A673 (cell line): ENCODE measurements around the gene RUSF1. TPM values are rescaled to one million over a fixed set of nuclear protein-coding genes. Genes with fewer than 3 reads are reported as not detected.

Source experiments
- BruUV-seq: library from RNA; stranded (reverse); fragments of 400-500 nt; replicated peaks from 2 replicates; lab custom pipeline; 2021; lab: Mats Ljungman, UMichigan
- CTCF ChIA-PET: fragments of 300-600 bp; sonication (Branson Sonifier 250); formaldehyde crosslinking; loops from one replicate; lab custom pipeline; 2022; ENCODE audit warnings: antibody characterized with exemption; lab: Charles Lee
- POLR2A ChIA-PET: fragments of 300-600 bp; sonication (Branson Sonifier 250); formaldehyde crosslinking; loops from one replicate; lab custom pipeline; 2022; ENCODE audit warnings: antibody characterized with exemption; ENCODE audit not compliant: low non-redundant PET; lab: Charles Lee
- DNase-seq: peaks from one replicate; pipeline ENCODE4 v3.0.0-alpha.2; 2015; ENCODE audit warnings: low spot score
- H3K27ac ChIP-seq: fragments of 200-600 bp; sonication (generic); 2 replicates; pipeline ENCODE4 v1.5.1; 2016; ENCODE audit warnings: mixed run types, low read depth, mild to moderate bottlenecking, mixed read lengths, antibody characterized with exemption, low read length; ENCODE audit not compliant: poor library complexity, severe bottlenecking
- H3K27me3 ChIP-seq: fragments of 200-600 bp; sonication (generic); replicated peaks from 2 replicates; pipeline ENCODE4 v1.6.1; 2017; ENCODE audit warnings: mixed run types, low read depth, mild to moderate bottlenecking, mixed read lengths, antibody characterized with exemption, low read length; ENCODE audit not compliant: insufficient read depth, poor library complexity
- H3K36me3 ChIP-seq: fragments of 200-600 bp; sonication (generic); 2 replicates; pipeline ENCODE4 v1.6.1; 2016; ENCODE audit warnings: mixed run types, mild to moderate bottlenecking, mixed read lengths, antibody characterized with exemption, low read length; ENCODE audit not compliant: insufficient read depth, poor library complexity, severe bottlenecking
- H3K4me1 ChIP-seq: fragments of 200-600 bp; sonication (generic); 2 replicates; pipeline ENCODE4 v1.6.1; 2017; ENCODE audit warnings: mixed run types, mild to moderate bottlenecking, mixed read lengths, antibody characterized with exemption, low read length; ENCODE audit not compliant: insufficient read depth, poor library complexity, severe bottlenecking
- H3K4me3 ChIP-seq: fragments of 200-600 bp; sonication (generic); 2 replicates; pipeline ENCODE4 v1.5.1; 2016; ENCODE audit warnings: low read depth, mixed run types, mild to moderate bottlenecking, mixed read lengths, low read length; ENCODE audit not compliant: poor library complexity, severe bottlenecking
- H3K9me3 ChIP-seq: fragments of 200-600 bp; sonication (generic); 2 replicates; pipeline ENCODE4 v1.6.1; 2016; ENCODE audit warnings: mixed run types, low read depth, mild to moderate bottlenecking, mixed read lengths, antibody characterized with exemption, low read length; ENCODE audit not compliant: poor library complexity, severe bottlenecking
- CTCF ChIP-seq: fragments of 300-800, 200-600 bp; sonication (generic); conservative IDR thresholded peaks from 2 replicates; pipeline ENCODE4 v1.5.1; 2017; ENCODE audit warnings: low read depth, mild to moderate bottlenecking, antibody characterized with exemption, low read length, moderate library complexity, mixed read lengths
- EZH2 ChIP-seq: fragments of 200-600 bp; sonication (generic); IDR thresholded peaks from 2 replicates; pipeline ENCODE4 v1.6.1; 2017; ENCODE audit warnings: borderline replicate concordance, low read depth, mild to moderate bottlenecking, mixed read lengths, antibody characterized with exemption, low read length; ENCODE audit not compliant: poor library complexity, severe bottlenecking
- intact Hi-C: fragments of 100-400 bp; cut with micrococcal nuclease; formaldehyde crosslinking; loops from one replicate; pipeline ENCODE4 v1.10.0; 2022; ENCODE audit not compliant: unreplicated experiment
- total RNA-seq: library from RNA; stranded (reverse); gene quantifications from 2 replicates; pipeline ENCODE4 v1.2.3, GENCODE V29; 2021

Gene RUSF1
- total RNA-seq, 1 experiment from 2014 or later, result 41.9 TPM

- H3K4me1 ChIP-seq, result peaks cover 58% of the 10 kb centered on the region
- no peaks in the 10 kb centered on the region for H3K36me3 ChIP-seq
- no peaks in the 10 kb centered on the region for H3K27me3 ChIP-seq
- intact Hi-C loops, result loop anchor here (5.0 to 10.0 kb wide), 2 partner anchors 241 to 414 kb away; no protein-coding TSS in a partner anchor
- TF ChIP-seq EZH2, result no peak
- no peak for TF ChIP-seq CTCF
- peak overlapping the region; percentile 72 for H3K27ac ChIP-seq
- CTCF ChIA-PET, result no interaction called here
- H3K9me3 ChIP-seq, result no peaks in the 10 kb centered on the region
- BruUV-seq, result no TSS peak
- POLR2A ChIA-PET, result interaction anchor here (0.6 kb wide), 1 partner anchor 264 kb away, joined by 4 read pairs; no protein-coding TSS in a partner anchor
- DNase-seq, result peak; percentile 64
- no peak overlapping the region for H3K4me3 ChIP-seq
Measured at GRCh38 chr16:31453255-31454204, 54.7 kb downstream of the RUSF1 start.

- Histone ChIP-seq H3K9me3 (no peaks in the 10 kb centered on the region), H3K27ac (no peak overlapping the region), H3K4me3 (no peak overlapping the region), H3K27me3 (no peaks in the 10 kb centered on the region), H3K4me1 (peaks cover 54% of the 10 kb centered on the region), H3K36me3 (no peaks in the 10 kb centered on the region)
- ChIA-PET CTCF (no interaction called here), POLR2A (no interaction called here)
- intact Hi-C loops, result loop anchor here (5.0 to 10.0 kb wide), 2 partner anchors 242 to 415 kb away; no protein-coding TSS in a partner anchor
- TF ChIP-seq CTCF, result no peak
- TF ChIP-seq EZH2, result no peak
- no peak for DNase-seq
- BruUV-seq, result no TSS peak
Measured at GRCh38 chr16:31452631-31453106, 55.5 kb downstream of the RUSF1 start.

- BruUV-seq, result no TSS peak
- Histone ChIP-seq H3K27ac (no peak overlapping the region), H3K9me3 (no peaks in the 10 kb centered on the region), H3K4me1 (peaks cover 47% of the 10 kb centered on the region), H3K27me3 (no peaks in the 10 kb centered on the region), H3K4me3 (no peak overlapping the region), H3K36me3 (no peaks in the 10 kb centered on the region)
- intact Hi-C loops, result loop anchor here (5.0 to 10.0 kb wide), 2 partner anchors 243 to 415 kb away; no protein-coding TSS in a partner anchor
- ChIA-PET CTCF (interaction anchor here (1.0 to 1.2 kb wide), 2 partner anchors 9 to 15 kb away, joined by 3 to 5 read pairs; no protein-coding TSS in a partner anchor), POLR2A (no interaction called here)
- TF ChIP-seq EZH2 (no peak), CTCF (peak; percentile 66)
- DNase-seq, result peak; percentile 80
Measured at GRCh38 chr16:31451681-31452351, 56.4 kb downstream of the RUSF1 start.
